ENCODE results near the gene EXOC3.
"Not testable (repeated sequence)": the region's sequence is repeated elsewhere in the genome, so short reads cannot be mapped to it uniquely, and the experiment has no call there.

EXOC3 gene

GRCh38 chr5:504326-505154, 61.6 kb downstream of the EXOC3 start:
- H3K27me3 ChIP-seq (ENCODE audit: insufficient read depth, low read depth, severe bottlenecking) = peaks cover 7% of the 10 kb centered on the region

GRCh38 chr5:505951-506525, 63.1 kb downstream of the EXOC3 start:
- peaks cover 6% of the 10 kb centered on the region for H3K9me3 ChIP-seq (ENCODE audit: severe bottlenecking)
- no peak overlapping the region for H3K4me3 ChIP-seq (ENCODE audit: low read depth, low read length)
- no peak overlapping the region for H3K27ac ChIP-seq
- no peak for TF ChIP-seq CTCF (IDR thresholded peaks at IDR 0.05; ENCODE audit: low read depth, low read length)
- no peak for DNase-seq
- peaks cover 17% of the 10 kb centered on the region for H3K27me3 ChIP-seq (ENCODE audit: insufficient read depth, low read depth, severe bottlenecking)
- no peaks in the 10 kb centered on the region for H3K36me3 ChIP-seq

More at GRCh38 chr5:504326-505154, 61.6 kb downstream of the EXOC3 start:
- DNase-seq = no peak
- TF ChIP-seq CTCF (IDR thresholded peaks at IDR 0.05; ENCODE audit: low read depth, low read length) = no peak
- no peak overlapping the region for H3K4me3 ChIP-seq (ENCODE audit: low read depth, low read length)
- H3K36me3 ChIP-seq = no peaks in the 10 kb centered on the region
- H3K27ac ChIP-seq = no peak overlapping the region
- H3K9me3 ChIP-seq (ENCODE audit: severe bottlenecking) = peaks cover 6% of the 10 kb centered on the region

GRCh38 chr5:507986-508575, 65.1 kb downstream of the EXOC3 start:
- not testable (repeated sequence) for DNase-seq; H3K9me3 ChIP-seq (ENCODE audit: severe bottlenecking); H3K4me3 ChIP-seq (ENCODE audit: low read depth, low read length); H3K27ac ChIP-seq; H3K36me3 ChIP-seq
- H3K27me3 ChIP-seq (ENCODE audit: insufficient read depth, low read depth, severe bottlenecking) = peaks cover 22% of the 10 kb centered on the region

GRCh38 chr5:509611-510185, 66.7 kb downstream of the EXOC3 start:
- no peak overlapping the region for H3K27ac ChIP-seq
- H3K9me3 ChIP-seq (ENCODE audit: severe bottlenecking) = peaks cover 4% of the 10 kb centered on the region
- no peak for TF ChIP-seq CTCF (IDR thresholded peaks at IDR 0.05; ENCODE audit: low read depth, low read length)
- no peak for DNase-seq
- H3K27me3 ChIP-seq (ENCODE audit: insufficient read depth, low read depth, severe bottlenecking) = peaks cover 33% of the 10 kb centered on the region
- H3K36me3 ChIP-seq = no peaks in the 10 kb centered on the region
- H3K4me3 ChIP-seq (ENCODE audit: low read depth, low read length) = no peak overlapping the region

GRCh38 chr5:510521-510920, 67.5 kb downstream of the EXOC3 start:
- no peak overlapping the region for H3K4me3 ChIP-seq (ENCODE audit: low read depth, low read length)
- no peak for TF ChIP-seq CTCF (IDR thresholded peaks at IDR 0.05; ENCODE audit: low read depth, low read length)
- H3K27ac ChIP-seq = no peak overlapping the region
- H3K36me3 ChIP-seq = no peaks in the 10 kb centered on the region
- H3K27me3 ChIP-seq (ENCODE audit: insufficient read depth, low read depth, severe bottlenecking) = peaks cover 40% of the 10 kb centered on the region
- H3K9me3 ChIP-seq (ENCODE audit: severe bottlenecking) = peaks cover 4% of the 10 kb centered on the region
- DNase-seq = no peak

- no peak overlapping the region for H3K4me3 ChIP-seq (ENCODE audit: low read depth, low read length)
- H3K36me3 ChIP-seq = no peaks in the 10 kb centered on the region
- H3K9me3 ChIP-seq (ENCODE audit: severe bottlenecking) = peaks cover 4% of the 10 kb centered on the region
- no peak for DNase-seq
- no peak for TF ChIP-seq CTCF (IDR thresholded peaks at IDR 0.05; ENCODE audit: low read depth, low read length)
- no peak overlapping the region for H3K27ac ChIP-seq
- peaks cover 40% of the 10 kb centered on the region for H3K27me3 ChIP-seq (ENCODE audit: insufficient read depth, low read depth, severe bottlenecking)
Observed at GRCh38 chr5:511476-511875, 68.5 kb downstream of the EXOC3 start.

All from WERI-Rb-1 (cell line).